ENCODE data around the gene CCNK. TPM values are rescaled to one million over a fixed set of nuclear protein-coding genes. Genes with fewer than 3 reads are reported as not detected.

CCNK gene
- total and polyA plus RNA-seq, 11 donors = 9.1 to 35.3 (median 29.3) TPM

DNA sequence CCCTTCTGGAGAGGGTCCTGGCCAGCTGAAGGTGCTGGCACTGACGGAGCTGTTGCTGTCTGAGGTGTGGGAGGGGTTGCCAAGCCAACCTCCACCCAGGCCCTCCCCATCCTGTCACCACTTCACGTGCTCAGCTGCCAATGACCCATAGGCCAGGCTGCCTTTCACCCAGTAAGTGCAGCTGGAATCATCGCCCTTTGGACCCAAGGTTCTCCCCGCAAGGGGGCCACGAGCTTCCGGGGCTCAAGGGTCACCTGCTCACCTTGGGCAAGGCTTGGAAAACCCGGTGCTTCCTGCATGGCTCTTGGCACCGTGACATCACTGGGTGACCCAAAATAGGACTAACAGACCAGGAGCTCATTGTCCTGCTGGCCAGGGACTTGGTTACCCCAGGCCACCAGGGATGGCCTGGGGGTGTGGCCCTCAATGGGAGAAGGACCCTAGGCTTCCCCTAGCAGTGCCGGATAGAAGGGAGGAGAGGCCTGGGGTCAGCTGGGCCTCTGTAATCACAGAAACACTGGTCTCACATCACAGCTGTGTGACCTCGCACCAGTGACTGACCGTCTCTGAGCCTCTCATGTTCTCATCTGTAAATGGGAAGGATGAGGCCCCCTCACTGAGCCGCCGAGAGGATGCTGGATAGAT, 71.5 kb downstream of the CCNK start:
- ATAC-seq (peak; percentile 18 to 53 (median 44)), DNase-seq (peak in 1 of 5 donors; percentile 60)
- Histone ChIP-seq H3K36me3 (no peaks in the 10 kb centered on the region), H3K27me3 (no peaks in the 10 kb centered on the region), H3K9me3 (no peaks in the 10 kb centered on the region), H3K4me3 (no peak overlapping the region), H3K4me1 (peaks cover 0 to 64% (median 32%) of the 10 kb centered on the region in 12 donors), H3K27ac (peak overlapping the region in 9 of 12 donors; percentile 24 to 83 (median 50))
- TF ChIP-seq POLR2A (IDR thresholded peaks at IDR 0.05) = no peak
- TF ChIP-seq, protein P1, sequence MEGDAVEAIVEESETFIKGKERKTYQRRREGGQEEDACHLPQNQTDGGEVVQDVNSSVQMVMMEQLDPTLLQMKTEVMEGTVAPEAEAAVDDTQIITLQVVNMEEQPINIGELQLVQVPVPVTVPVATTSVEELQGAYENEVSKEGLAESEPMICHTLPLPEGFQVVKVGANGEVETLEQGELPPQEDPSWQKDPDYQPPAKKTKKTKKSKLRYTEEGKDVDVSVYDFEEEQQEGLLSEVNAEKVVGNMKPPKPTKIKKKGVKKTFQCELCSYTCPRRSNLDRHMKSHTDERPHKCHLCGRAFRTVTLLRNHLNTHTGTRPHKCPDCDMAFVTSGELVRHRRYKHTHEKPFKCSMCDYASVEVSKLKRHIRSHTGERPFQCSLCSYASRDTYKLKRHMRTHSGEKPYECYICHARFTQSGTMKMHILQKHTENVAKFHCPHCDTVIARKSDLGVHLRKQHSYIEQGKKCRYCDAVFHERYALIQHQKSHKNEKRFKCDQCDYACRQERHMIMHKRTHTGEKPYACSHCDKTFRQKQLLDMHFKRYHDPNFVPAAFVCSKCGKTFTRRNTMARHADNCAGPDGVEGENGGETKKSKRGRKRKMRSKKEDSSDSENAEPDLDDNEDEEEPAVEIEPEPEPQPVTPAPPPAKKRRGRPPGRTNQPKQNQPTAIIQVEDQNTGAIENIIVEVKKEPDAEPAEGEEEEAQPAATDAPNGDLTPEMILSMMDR (IDR thresholded peaks at IDR 0.05) = peak in 1 of 12 donors; percentile 6
- 41 to 52% (median 43%) methylated on average over 8 to 13 of the region's 13 CpGs for WGBS, 4 donors
- intact Hi-C loops (cut with DNase I) = no loop called here

DNA sequence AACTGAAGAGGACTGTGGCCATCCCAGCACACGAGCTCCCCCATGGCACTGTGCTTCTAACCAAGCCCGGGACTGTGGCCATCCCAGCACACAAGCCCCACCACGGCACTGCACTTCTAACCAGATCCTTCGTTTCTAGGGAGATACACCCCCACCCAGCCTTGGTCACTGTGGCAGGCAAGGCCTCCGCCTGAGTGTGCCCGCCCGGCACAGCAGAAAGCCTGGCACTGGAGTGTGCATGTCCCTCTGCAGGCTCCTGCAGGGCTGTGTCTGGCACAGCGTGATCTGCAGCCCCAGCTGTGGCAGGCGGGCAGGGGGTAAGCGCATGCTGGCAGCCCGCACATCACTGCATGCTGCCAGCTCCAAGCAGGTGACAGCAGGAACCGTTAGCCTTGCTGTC, 73.0 kb downstream of the CCNK start:
- TF ChIP-seq, protein P1 (IDR thresholded peaks at IDR 0.05) = no peak
- TF ChIP-seq POLR2A (IDR thresholded peaks at IDR 0.05) = no peak
- H3K4me1 ChIP-seq = peaks cover 0 to 64% (median 32%) of the 10 kb centered on the region in 12 donors
- ATAC-seq = peak; percentile 82 to 87 (median 86)
- 47 to 58% (median 54%) methylated on average over 4 to 12 of the region's 12 CpGs for WGBS, 4 donors
- H3K27me3 ChIP-seq = no peaks in the 10 kb centered on the region
- no peak overlapping the region for H3K4me3 ChIP-seq
- intact Hi-C loops (cut with DNase I) = no loop called here
- no peaks in the 10 kb centered on the region for H3K9me3 ChIP-seq
- DNase-seq = peak in 2 of 5 donors; percentile 75 to 76
- peak overlapping the region in 10 of 12 donors; percentile 38 to 83 (median 76) for H3K27ac ChIP-seq
- no peaks in the 10 kb centered on the region for H3K36me3 ChIP-seq

DNA sequence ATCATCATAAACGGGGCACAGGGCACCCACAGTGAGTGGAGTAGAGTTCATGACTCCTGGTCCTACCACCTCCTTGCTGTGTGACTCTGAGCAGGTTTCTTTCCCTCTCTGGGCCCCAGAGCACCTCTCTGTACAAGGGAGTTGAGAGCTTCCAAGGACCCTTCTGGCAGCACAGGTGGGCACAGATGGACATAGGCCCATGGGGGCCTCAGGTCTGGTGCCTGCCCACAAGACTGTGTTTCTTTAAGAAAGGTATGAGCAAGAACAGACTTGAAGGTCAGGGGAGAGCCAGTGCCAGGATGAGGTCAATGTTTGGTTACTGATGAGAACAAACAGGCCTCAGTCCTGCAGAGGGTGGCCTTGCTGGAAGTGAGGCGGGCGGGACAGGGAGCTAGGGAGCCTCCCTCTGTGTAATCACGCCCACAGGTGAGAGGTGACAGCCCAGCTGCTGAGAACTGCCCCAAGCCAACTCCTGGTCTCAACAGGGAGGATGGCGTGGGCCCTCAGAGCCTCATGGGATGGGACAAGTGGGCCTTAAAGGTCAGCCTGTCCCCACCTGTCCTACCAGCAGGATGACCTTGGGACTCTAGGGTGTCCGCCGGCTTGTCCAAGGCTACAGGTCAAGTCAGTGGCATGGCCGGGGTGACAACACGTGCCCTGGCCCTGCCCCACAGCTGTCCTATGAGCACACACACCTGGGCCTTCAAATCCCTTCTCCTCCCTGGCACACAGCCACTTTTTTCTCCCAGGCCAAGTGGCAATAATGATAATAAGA, 73.7 kb downstream of the CCNK start:
- H3K4me1 ChIP-seq = peaks cover 0 to 60% (median 32%) of the 10 kb centered on the region in 12 donors

More for the DNA sequence above, 73.7 kb downstream of the CCNK start:
- intact Hi-C loops (cut with DNase I) = no loop called here
- peak overlapping the region in 10 of 12 donors; percentile 38 to 83 (median 76) for H3K27ac ChIP-seq
- H3K27me3 ChIP-seq = no peaks in the 10 kb centered on the region
- H3K36me3 ChIP-seq = no peaks in the 10 kb centered on the region
- WGBS, 4 donors = 45 to 63% (median 57%) methylated on average over 9 of the region's 9 CpGs
- peak; percentile 78 to 85 (median 80) for ATAC-seq
- no peaks in the 10 kb centered on the region for H3K9me3 ChIP-seq
- no peak overlapping the region for H3K4me3 ChIP-seq
- DNase-seq = peak in 2 of 5 donors; percentile 68 to 80
- TF ChIP-seq, protein P1 (IDR thresholded peaks at IDR 0.05) = no peak
